ENCODE data around the gene SLC8A2. TPM values are rescaled to one million over a fixed set of nuclear protein-coding genes. Genes with fewer than 3 reads are reported as not detected.

The SLC8A2 gene
- total RNA-seq, 1 donor from 2014 or later: 0.70 TPM

GRCh38 chr19:47436712-47437401 is 34.8 kb downstream of the SLC8A2 start:
- H3K4me1 Mint-ChIP-seq: peaks cover 8% of the 10 kb centered on the region
- no peaks in the 10 kb centered on the region for H3K36me3 Mint-ChIP-seq (ENCODE audit: low read depth)
- DNase-seq (ENCODE audit: low read depth, low spot score): peak; percentile 90
- peaks cover 38% of the 10 kb centered on the region for H3K27me3 Mint-ChIP-seq (ENCODE audit: low read depth)
- TF ChIP-seq CTCF (conservative IDR thresholded peaks at IDR 0.05): peak; percentile 95
- no peaks in the 10 kb centered on the region for H3K9me3 Mint-ChIP-seq
- no peak overlapping the region for H3K4me3 Mint-ChIP-seq
- H3K27ac Mint-ChIP-seq (ENCODE audit: unreplicated experiment): no peak overlapping the region

- no peak for TF ChIP-seq CTCF (conservative IDR thresholded peaks at IDR 0.05)
- Mint-ChIP-seq H3K4me1 (peaks cover 8% of the 10 kb centered on the region), H3K27me3 (ENCODE audit: low read depth) (peaks cover 35% of the 10 kb centered on the region), H3K27ac (ENCODE audit: unreplicated experiment) (no peak overlapping the region), H3K9me3 (no peaks in the 10 kb centered on the region), H3K4me3 (no peak overlapping the region), H3K36me3 (ENCODE audit: low read depth) (no peaks in the 10 kb centered on the region)
- no peak for DNase-seq (ENCODE audit: low read depth, low spot score)
These were observed 35.7 kb downstream of the SLC8A2 start for GRCh38 chr19:47435883-47436417.

GRCh38 chr19:47435196-47435595 is 36.5 kb downstream of the SLC8A2 start:
- Mint-ChIP-seq H3K27me3 (ENCODE audit: low read depth) (peaks cover 37% of the 10 kb centered on the region), H3K9me3 (no peaks in the 10 kb centered on the region), H3K4me1 (peaks cover 8% of the 10 kb centered on the region), H3K27ac (ENCODE audit: unreplicated experiment) (no peak overlapping the region), H3K36me3 (ENCODE audit: low read depth) (no peaks in the 10 kb centered on the region), H3K4me3 (no peak overlapping the region)
- DNase-seq (ENCODE audit: low read depth, low spot score): no peak
- TF ChIP-seq CTCF (conservative IDR thresholded peaks at IDR 0.05): no peak

GRCh38 chr19:47434088-47434487 is 37.6 kb downstream of the SLC8A2 start:
- H3K27me3 Mint-ChIP-seq (ENCODE audit: low read depth): peaks cover 38% of the 10 kb centered on the region

GRCh38 chr19:47433121-47433520 is 38.6 kb downstream of the SLC8A2 start:
- H3K4me1 Mint-ChIP-seq: peaks cover 8% of the 10 kb centered on the region
- no peaks in the 10 kb centered on the region for H3K36me3 Mint-ChIP-seq (ENCODE audit: low read depth)
- peaks cover 32% of the 10 kb centered on the region for H3K27me3 Mint-ChIP-seq (ENCODE audit: low read depth)
- DNase-seq (ENCODE audit: low read depth, low spot score): no peak
- no peaks in the 10 kb centered on the region for H3K9me3 Mint-ChIP-seq
- no peak for TF ChIP-seq CTCF (conservative IDR thresholded peaks at IDR 0.05)
- no peak overlapping the region for H3K27ac Mint-ChIP-seq (ENCODE audit: unreplicated experiment)
- H3K4me3 Mint-ChIP-seq: no peak overlapping the region

More at GRCh38 chr19:47434088-47434487, 37.6 kb downstream of the SLC8A2 start:
- DNase-seq (ENCODE audit: low read depth, low spot score): no peak
- peaks cover 8% of the 10 kb centered on the region for H3K4me1 Mint-ChIP-seq
- H3K4me3 Mint-ChIP-seq: no peak overlapping the region
- no peak overlapping the region for H3K27ac Mint-ChIP-seq (ENCODE audit: unreplicated experiment)
- no peaks in the 10 kb centered on the region for H3K36me3 Mint-ChIP-seq (ENCODE audit: low read depth)
- no peaks in the 10 kb centered on the region for H3K9me3 Mint-ChIP-seq
- no peak for TF ChIP-seq CTCF (conservative IDR thresholded peaks at IDR 0.05)

All from neural crest cell (in vitro differentiated cells).